Osteoblast (primary cell): ENCODE data around the gene RPLP1. TPM values are rescaled to one million over a fixed set of nuclear protein-coding genes. Genes with fewer than 3 reads are reported as not detected.

ENCODE experiments used
- DNase-seq: peaks from one replicate; pipeline ENCODE4 v3.0.0; 2011; ENCODE audit warnings: low spot score, mixed read lengths; ENCODE audit not compliant: insufficient read length; ENCODE audit errors: missing footprints
- H2AFZ ChIP-seq: 2 replicates; pipeline ENCODE4 v1.6.0; 2011; ENCODE audit warnings: mild to moderate bottlenecking, low read length
- H3K27ac ChIP-seq: 2 replicates; pipeline ENCODE4 v1.5.1; 2011; ENCODE audit warnings: mild to moderate bottlenecking, low read depth, low read length, moderate library complexity
- H3K27me3 ChIP-seq: 2 replicates; pipeline ENCODE4 v1.6.0; 2012; ENCODE audit warnings: mild to moderate bottlenecking, control low read depth, inconsistent platforms, low read length, moderate library complexity; ENCODE audit not compliant: insufficient read depth
- H3K36me3 ChIP-seq: 2 replicates; pipeline ENCODE4 v1.5.1; 2011; ENCODE audit warnings: mild to moderate bottlenecking, low read length, control low read depth, moderate library complexity; ENCODE audit not compliant: insufficient read depth
- H3K4me1 ChIP-seq: 2 replicates; pipeline ENCODE4 v1.5.1; 2011; ENCODE audit warnings: mild to moderate bottlenecking, low read length, control low read depth, moderate library complexity; ENCODE audit not compliant: insufficient read depth
- H3K4me2 ChIP-seq: 2 replicates; pipeline ENCODE4 v1.6.0; 2011; ENCODE audit warnings: mild to moderate bottlenecking, low read length; ENCODE audit not compliant: insufficient read depth
- H3K4me3 ChIP-seq: fragments of 200-600 bp; sonication (generic); 3 replicates; pipeline ENCODE4 v1.5.1; 2012; ENCODE audit warnings: mild to moderate bottlenecking, low read length, inconsistent platforms; ENCODE audit not compliant: insufficient read depth
- H3K79me2 ChIP-seq: 2 replicates; pipeline ENCODE4 v1.6.0; 2012; ENCODE audit warnings: mild to moderate bottlenecking, low read length, control low read depth, inconsistent platforms; ENCODE audit not compliant: insufficient read depth
- H3K9me3 ChIP-seq: 2 replicates; pipeline ENCODE4 v1.5.1; 2011; ENCODE audit warnings: low read depth, low read length, control low read depth
- H4K20me1 ChIP-seq: 2 replicates; pipeline ENCODE4 v1.6.0; 2012; ENCODE audit warnings: mild to moderate bottlenecking, low read length, control low read depth; ENCODE audit not compliant: insufficient read depth
- small RNA-seq: library from RNA; depleted of rRNA; stranded (forward); fragments of <200 nt; gene quantifications from one replicate; pipeline ENCODE3, GENCODE V24; 2012
- total RNA-seq: library from RNA; depleted of rRNA; stranded (reverse); fragments of >200 nt; gene quantifications from 2 replicates; pipeline ENCODE4 v1.2.3, GENCODE V29; 2012
- TF ChIP-seq, protein P1 (sequence below): IDR thresholded peaks from 2 replicates; pipeline ENCODE4 v1.5.1; 2011; ENCODE audit warnings: mild to moderate bottlenecking, low read depth, low read length, moderate library complexity; ENCODE audit errors: extremely low read depth

The RPLP1 gene
- total RNA-seq, 1 donor, result 71.7 TPM

GRCh38 chr15:69504352-69505040, 51.9 kb downstream of the RPLP1 start:
- Histone ChIP-seq H3K9me3 (no peaks in the 10 kb centered on the region), H3K27ac (no peak overlapping the region), H2AFZ (no peak overlapping the region), H3K79me2 (no peaks in the 10 kb centered on the region), H3K4me2 (no peak overlapping the region), H3K4me1 (peaks cover 7% of the 10 kb centered on the region), H3K36me3 (no peaks in the 10 kb centered on the region), H3K27me3 (peaks cover 5% of the 10 kb centered on the region), H4K20me1 (no peaks in the 10 kb centered on the region), H3K4me3 (no peak overlapping the region)
- DNase-seq, result no peak
- TF ChIP-seq, protein P1, sequence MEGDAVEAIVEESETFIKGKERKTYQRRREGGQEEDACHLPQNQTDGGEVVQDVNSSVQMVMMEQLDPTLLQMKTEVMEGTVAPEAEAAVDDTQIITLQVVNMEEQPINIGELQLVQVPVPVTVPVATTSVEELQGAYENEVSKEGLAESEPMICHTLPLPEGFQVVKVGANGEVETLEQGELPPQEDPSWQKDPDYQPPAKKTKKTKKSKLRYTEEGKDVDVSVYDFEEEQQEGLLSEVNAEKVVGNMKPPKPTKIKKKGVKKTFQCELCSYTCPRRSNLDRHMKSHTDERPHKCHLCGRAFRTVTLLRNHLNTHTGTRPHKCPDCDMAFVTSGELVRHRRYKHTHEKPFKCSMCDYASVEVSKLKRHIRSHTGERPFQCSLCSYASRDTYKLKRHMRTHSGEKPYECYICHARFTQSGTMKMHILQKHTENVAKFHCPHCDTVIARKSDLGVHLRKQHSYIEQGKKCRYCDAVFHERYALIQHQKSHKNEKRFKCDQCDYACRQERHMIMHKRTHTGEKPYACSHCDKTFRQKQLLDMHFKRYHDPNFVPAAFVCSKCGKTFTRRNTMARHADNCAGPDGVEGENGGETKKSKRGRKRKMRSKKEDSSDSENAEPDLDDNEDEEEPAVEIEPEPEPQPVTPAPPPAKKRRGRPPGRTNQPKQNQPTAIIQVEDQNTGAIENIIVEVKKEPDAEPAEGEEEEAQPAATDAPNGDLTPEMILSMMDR, result no peak

Small RNAs within 50 kb of the gene (small RNA-seq; reads per million reads assigned to genes)
- gene RF00012, result not detected

Other genes starting within 250 kb of the RPLP1 start
- 1.1 and 1.5 TPM in 2 replicates for gene PAQR5, start 153.9 kb upstream of the RPLP1 start, total RNA-seq
- gene KIF23, start 38.5 kb upstream of the RPLP1 start, total RNA-seq, result 8.0 and 8.3 TPM in 2 replicates